Measurements from ENCODE around the gene LRRC46. TPM values are rescaled to one million over a fixed set of nuclear protein-coding genes. Genes with fewer than 3 reads are reported as not detected.

LRRC46 gene
- total RNA-seq, 1 donor from 2014 or later, result not detected

DNA sequence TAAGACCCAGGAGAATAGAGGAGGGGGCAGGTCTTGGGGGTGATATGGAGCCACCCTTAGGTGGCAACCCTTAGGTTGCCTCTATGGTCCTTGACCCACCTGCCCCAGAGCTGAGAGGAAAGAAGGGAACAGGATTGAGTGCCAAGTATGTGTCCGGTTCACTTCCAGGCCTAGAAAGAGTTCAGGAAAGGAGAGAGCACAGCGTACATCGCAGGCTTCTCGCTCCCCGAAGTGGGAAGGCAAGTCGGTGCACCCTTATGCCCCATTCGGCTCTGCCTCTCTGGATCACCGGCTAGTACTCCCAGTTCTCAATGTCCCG is 18.9 kb downstream of the LRRC46 start:
- FAIRE-seq, result no peak

DNA sequence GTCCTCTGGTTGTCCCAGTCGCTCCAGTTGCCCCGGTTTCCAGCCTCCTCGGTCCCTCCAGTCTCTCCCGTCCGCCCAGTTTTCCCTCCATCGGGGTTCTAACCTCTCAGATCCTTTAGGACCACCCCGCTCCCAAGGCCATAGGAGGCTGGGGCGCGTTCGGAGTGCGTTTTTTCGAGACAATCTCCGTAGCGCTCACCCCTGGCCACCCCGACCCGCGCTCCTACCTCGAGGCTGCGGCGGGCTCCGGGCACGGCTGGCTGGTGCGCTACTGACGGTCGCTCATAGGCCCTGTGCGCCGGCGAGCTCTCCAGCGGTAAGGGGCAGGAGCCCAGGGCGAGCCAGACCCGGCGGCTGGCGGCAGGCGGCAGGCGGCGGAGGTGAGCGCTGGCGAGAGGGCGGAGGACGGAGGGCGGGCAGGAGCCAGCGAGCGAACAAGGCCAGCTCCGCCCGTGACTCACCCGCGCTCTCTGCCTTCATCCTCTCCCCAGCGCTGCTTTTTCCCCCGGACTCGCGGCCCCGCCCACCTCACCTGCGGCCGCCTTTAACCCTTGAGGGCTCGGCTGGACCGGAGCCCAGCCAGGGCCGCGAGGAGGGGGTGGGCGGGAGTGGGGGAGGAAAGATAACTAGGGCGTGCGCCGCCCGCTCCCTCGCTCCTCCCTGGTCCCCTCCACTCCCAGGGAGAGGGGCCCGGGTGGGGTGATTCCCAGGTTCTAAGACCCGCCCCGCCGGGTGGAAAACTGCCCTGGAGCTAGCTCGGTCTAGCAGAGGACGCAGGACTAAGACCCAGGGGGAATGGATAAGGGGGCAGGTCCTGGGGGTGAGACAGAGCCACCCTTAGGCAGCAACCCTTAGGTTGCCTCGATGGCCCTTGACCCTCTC is 19.5 kb downstream of the LRRC46 start, which contains the start of gene SP6:
Gene SP6 (minus strand): TSS at position 472 of the 882 bp plus-strand sequence. CDS start 2,734 bp downstream, outside the sequence.
- DNase-seq (ENCODE audit: low spot score in 2 of 2), result peak; percentile 40 to 72

More for the DNA sequence above, 18.9 kb downstream of the LRRC46 start:
- no peak for DNase-seq (ENCODE audit: low spot score in 2 of 2)

DNA sequence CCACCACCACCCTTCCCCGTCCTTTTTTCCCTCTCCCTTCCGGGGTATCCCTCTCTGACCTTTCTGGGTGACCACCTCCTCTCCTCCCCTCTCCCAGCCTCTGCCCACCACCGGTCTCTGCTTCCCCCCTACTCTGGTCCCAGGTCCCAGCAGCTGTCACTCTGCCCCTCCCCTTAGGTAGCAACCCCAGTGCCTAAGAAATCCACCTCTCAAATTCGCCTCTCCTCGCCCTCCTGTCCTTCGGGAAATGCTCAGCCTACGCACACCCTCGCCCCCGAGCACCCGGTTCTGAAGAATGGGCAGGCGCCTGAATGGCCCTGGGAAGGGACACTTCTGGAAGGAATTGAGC is 20.3 kb downstream of the LRRC46 start:
- FAIRE-seq, result no peak
- no peak for DNase-seq (ENCODE audit: low spot score in 2 of 2)

More for the DNA sequence above, 19.5 kb downstream of the LRRC46 start, which contains the start of gene SP6:
- FAIRE-seq, result no peak

DNA sequence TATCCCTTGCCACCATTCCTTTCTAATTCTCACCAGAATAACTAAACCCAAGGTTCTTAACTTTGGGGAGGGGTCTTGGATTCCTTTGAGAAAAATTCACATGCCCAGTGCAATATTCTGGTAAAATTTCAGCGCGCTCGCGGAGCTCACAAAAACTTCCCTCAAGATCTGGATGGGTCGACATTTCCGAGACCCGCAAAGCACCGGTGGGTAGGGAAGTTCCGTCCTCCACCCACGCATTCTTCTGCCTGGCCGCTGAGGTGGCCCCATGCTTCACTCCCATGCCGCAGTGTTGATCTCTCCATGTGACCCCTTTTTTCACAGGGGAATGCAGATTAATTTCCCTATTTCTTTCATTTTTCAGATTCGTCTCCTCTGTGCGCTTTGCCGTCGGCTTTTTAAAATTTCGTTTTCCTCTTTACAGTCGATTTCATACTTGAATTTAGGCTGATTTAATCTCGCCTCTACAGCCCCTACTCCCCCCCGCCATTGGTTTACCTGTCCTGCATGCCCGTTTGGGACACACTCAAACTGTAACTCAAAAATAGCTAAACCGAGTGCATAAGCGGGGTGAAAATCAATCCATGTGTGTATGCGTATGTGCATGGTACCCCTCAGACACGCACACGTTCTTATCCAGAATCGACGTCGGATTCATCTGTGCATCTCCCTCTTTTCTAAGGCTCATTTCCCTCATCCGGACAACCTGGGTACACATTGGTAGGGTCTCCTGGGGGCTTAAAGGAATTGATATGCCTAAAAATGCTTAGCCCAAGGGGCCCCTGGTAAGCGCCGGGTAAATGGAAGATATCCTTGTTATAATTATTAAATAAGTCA is 20.9 kb downstream of the LRRC46 start:
- FAIRE-seq (no peak), DNase-seq (ENCODE audit: low spot score in 2 of 2) (no peak)

DNA sequence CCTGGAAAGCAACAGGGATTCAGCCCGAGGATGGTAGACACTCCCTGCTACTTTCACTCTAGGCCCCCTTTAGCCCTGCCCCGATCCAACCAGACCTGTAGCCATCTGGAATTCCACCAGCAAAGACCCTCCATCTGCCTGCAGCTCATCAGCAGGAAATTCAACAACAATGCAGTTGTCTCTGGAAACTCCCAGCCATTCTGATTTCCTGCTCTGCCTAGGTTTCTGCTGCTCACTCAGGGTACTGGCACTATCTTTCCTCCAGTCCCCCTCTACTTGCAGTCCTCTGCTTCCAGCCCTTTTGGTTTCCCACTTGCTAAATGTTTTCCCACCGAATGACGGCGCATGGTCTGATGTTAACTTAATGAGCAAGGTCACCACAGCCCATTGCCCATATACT is 22.1 kb downstream of the LRRC46 start:
- FAIRE-seq (no peak), DNase-seq (ENCODE audit: low spot score in 2 of 2) (no peak)

DNA sequence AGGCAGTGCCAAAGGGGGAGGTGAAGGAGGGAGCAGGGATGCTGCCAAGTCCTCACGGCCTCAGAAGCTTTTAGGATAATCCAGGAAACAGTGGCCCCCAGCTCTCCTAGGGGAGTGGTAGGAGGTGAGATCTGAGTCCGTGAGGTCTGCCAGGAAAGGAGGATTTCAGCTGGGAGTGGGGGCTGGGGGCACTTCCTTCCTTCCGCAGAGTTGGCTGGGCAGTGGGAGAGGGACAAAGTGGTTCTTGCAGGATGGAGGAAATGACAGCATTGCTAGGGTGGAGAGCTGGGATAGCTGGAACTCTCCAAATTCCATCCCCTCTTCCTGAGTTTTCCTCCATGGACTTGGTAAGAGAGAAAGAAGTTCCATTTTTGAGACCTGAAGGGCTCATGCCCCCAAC is 24.3 kb downstream of the LRRC46 start:
- FAIRE-seq, result no peak
- no peak for DNase-seq (ENCODE audit: low spot score in 2 of 2)

DNA sequence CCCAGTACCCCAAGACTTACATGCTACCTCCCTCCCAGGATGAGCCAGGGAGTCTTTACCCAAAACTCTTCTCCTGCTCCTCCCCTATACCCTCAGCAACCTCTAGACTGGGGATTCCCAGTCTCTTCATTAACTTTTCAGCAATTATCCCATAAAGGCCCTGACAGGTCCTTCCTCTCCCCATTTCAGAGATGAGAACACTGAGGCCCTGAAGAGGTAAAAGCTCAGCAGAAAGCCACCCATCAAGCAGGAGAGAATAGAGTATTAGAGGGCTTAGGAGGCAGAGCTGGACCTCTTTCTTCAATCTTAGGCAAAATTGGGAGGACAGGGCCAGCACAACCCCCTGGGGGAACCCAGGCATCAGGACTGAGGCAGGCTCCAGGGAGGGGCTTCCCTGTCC is 25.4 kb downstream of the LRRC46 start:
- FAIRE-seq (no peak), DNase-seq (ENCODE audit: low spot score in 2 of 2) (no peak)

DNA sequence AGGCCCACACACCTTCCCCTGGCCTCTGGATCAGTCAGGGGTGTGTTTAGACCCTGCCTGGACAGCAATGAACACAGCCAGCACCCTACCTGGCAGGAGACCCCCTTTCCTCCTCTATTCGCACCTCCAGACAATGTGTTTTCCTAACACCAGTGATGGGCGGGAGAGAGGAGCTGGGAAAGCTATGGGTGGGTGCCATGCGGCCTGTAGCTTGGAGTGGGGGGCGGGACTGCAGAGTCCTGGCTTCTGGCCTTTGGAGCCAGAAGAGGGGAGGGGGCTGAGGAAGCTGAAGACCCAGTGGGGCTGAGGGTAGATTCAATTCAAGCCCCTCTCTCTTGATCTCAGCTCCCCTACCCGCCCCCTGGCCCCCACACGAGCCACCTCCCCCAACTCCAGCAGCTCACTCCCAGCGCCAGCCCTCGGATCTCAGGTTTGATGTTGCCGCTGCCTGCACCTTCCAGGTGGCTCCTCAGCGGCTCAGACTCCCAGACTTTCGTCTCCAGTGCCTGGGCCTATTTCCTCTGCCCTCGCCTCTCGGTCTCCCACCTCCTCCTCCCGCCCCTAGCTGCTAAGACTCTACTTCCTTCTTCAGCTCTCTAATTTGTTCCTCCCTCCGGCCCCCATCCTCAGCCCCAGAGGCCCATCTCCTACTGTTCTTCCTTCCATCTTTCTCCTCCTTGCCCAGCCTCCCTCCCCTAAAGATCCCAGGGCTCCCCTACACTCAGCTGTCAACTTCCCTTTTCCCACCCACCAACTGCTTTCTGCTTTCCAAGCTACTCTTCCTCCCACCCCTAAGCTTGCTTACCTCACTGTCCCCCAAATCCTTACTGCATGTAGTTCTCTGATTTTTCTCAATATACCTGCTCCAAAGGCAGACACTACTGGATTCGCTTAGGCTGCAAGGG is 26.3 kb downstream of the LRRC46 start:
- no peak for DNase-seq (ENCODE audit: low spot score in 2 of 2)
- no peak for FAIRE-seq

DNA sequence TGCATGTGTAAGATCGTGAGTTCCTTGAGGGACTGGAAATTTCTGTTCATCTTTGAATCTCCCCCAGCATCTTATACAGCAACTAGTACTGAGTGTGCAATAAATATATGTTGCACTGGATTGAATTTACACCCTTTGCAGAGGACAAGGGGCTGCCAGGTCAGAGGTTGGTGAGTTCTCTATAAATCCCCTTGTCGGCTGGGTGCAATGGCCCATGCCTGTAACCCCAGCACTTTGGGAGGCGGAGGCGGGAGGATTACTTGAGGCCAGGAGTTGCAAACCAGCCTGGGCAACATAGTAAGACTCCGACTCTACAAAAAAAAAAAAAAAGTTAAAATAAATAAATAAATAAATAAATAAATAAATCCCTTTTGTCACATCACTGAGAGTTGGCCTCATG is 28.9 kb downstream of the LRRC46 start:
- DNase-seq (ENCODE audit: low spot score in 2 of 2) (no peak), FAIRE-seq (no peak)

DNA sequence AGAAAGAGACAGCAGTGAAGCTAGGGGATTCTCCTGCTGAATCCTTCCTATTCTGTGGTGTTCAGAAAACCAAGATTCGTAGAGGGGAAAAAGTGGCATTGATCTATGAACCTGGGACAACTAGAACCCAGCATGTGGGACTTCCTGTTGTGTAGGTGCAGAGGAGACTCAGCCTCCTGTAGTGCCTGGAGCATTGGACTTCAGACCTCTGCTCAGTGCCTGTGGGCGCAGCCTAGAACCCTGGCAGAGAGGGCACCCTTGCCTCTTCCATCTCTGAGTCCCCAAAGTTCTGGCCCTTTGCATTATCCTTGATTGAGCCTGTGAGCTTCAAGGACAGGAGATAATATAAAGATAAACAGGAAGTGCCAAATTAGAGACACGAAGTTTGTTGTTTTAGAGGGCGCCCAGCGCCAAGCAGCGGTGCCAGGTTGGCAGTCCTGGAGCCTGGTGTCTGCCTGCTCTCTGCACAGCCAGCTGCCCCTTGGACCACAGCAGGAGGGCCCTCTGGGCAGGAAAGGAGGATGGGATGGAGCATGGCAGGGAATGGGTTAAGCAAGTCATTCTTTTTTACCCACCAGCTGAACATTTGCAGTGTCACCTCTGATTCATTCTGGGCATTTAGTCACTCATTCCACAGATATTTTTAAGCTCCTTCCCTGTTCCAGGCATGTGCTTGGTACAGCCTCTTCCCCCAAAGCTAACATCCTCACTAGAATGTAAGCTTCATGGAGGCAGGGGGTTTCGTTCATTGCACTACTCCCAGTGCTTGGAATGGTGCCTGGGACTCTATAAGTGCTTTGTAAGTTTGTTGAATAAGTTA is 31.4 kb downstream of the LRRC46 start:
- DNase-seq (ENCODE audit: low spot score in 2 of 2) (no peak), FAIRE-seq (no peak)

DNA sequence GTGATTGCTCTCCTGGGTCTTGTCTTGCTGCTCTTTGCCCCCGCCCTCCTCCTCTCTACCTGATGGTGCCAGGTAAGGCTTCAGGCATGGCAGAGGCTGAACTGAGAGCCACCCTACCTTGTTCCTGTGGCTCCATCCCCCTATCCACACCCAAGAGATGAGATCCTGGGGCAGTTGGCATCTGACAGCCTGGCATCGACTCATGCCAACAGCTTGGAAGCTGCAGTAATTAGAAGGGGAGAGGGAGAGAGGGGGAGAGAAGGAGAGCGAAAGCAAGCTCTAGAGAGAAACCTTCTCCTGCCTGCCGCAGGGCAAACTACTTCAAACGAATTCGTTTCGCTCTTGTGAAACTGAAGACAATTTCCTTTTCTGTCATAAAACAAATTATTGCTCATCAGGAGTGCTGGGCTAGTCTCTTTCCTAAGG is 33.3 kb downstream of the LRRC46 start:
- DNase-seq (ENCODE audit: low spot score in 2 of 2) (no peak), FAIRE-seq (no peak)

DNA sequence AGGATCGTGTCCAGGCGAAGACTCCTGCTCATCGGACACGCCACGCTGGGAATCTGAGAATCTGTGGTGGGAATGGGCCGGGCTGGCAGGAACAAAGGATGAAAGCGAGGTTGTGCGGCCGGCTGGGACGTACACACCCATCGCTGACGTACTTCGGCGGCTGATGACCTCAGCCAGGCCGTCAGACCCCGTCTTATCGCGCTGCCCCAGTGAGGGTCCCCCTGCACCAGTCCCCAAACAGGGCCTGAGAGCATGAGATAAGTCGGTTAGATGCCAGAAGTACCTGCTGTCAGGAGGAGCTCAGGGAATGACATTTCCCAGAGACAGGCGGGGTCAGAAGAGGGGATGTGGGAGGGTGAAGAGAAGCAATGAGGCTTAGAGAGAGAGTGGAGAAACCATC is 35.5 kb downstream of the LRRC46 start:
- no peak for FAIRE-seq
- no peak for DNase-seq (ENCODE audit: low spot score in 2 of 2)

DNA sequence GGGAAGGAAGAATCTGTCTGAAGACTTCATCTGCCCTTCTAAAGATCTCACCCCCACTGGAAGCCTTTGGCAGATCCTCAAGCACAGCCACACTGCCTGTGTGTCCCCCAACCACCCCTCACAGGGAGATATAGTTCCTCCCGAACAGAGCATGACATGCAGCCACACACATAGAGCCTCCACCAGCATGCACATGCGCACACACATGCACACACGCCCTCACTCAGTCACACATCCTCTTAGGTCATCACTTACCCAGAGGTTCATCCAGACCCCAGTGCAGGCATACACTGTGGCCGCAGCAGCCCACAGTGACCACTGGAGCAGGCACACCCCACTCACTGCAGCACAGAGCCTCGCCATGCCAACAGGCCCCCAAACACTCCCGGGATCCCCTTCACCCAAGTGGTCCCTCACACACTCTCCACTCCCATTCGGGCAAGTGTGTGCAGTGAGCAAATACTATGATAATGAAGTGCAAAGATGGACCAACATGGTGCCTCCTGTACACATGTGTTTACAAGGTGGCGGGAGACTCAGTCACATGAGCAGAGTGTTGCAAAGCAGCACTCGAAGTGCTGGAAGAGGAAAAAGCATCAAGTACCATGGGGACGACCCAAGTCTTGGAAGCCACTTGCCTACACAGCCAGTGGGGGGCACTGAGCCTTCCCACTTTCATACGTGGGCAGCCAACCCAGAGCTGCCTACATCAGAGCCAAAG is 36.5 kb downstream of the LRRC46 start:
- DNase-seq (ENCODE audit: low spot score in 2 of 2) (no peak), FAIRE-seq (no peak)

DNA sequence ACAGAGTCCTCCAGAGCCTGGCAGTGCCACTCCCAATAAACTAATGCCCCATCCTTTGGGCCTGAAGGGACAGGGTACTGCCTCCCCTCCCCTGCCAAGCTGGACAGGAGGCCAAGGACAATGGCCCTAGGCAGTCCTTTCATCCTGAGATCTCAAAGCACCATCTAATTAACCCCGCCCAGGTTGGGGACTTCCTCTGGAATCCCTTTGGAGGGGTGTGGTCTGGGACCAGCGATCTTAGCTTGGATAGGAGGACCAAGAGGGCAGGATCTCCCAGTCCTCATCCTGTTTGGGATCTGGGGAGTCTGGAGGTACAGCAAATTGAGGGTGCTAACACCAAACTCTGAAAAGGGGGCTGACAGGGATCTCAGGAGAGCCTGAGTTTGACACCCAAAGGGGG is 37.6 kb downstream of the LRRC46 start:
- FAIRE-seq, result no peak

DNA sequence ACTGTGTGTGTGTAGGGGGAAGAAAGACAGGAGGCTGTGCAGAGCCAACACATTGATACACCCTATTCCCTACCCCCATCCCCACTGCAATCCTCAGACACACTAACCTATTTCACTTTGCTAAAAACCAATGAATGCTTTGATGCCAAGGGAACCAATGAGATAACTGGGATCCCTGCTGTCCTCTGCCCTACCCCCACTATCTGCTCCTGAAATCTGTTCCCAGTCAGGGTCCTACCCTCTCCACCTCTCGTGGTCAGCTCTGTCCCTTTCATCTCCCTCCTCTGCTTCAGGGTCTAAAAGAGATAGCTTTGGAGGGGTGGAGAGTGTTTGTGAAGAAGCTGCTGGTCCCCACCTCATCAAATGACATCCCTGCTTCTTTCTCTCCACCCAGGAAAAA is 38.6 kb downstream of the LRRC46 start:
- FAIRE-seq, result no peak
- no peak for DNase-seq (ENCODE audit: low spot score in 2 of 2)

More for the DNA sequence above, 37.6 kb downstream of the LRRC46 start:
- DNase-seq (ENCODE audit: low spot score in 2 of 2), result no peak

DNA sequence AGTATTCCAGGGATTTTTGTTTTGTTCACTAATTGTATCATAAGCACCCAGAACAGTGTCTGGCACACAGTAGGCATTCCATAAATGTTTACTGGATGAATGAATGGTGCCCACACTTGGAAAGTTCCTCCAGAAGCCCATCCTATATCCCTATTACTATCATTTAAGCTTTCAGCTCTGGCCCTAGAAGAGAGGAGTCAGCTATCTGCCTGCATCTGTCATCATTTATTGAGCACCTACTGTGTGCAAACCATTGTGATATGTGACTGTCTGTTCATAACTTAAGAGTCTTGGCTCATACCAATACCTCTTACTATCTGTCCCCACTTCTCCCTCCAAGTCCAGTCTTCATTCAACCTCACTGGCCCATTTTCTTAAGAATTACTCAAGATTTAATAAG is 39.6 kb downstream of the LRRC46 start:
- FAIRE-seq (no peak), DNase-seq (ENCODE audit: low spot score in 2 of 2) (no peak)

DNA sequence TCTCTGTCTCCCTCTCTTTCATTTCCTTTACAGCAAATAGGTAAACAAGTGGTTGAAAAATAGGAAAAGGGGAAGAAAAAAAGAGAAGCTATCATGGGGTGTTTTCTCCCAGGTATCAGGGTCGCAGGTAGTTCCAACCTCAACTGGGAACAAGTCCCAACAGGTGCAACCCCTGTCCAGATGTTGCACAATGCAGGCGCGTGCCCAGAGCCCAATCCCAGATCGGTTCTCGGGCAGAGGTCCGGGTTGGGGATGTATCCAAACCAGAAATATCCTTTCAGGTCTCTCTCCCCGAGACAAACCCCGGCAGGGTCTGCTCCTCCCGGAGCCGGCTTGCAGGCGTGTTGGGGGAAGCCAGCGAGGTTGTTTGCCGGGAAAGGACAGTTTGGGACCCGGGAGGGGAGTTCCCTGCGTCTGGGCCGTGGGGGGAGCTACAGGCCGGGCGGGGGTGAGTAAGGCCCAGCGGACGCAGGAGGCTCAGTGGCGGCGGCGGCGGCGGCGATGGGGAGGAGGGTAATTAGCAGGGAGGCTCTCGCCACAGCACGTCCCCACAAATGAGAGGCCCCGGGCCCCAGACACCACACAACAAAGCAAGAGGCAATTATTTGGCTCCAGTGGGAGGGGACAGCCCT is 40.7 kb downstream of the LRRC46 start:
- DNase-seq (ENCODE audit: low spot score in 2 of 2) (no peak), FAIRE-seq (no peak)

DNA sequence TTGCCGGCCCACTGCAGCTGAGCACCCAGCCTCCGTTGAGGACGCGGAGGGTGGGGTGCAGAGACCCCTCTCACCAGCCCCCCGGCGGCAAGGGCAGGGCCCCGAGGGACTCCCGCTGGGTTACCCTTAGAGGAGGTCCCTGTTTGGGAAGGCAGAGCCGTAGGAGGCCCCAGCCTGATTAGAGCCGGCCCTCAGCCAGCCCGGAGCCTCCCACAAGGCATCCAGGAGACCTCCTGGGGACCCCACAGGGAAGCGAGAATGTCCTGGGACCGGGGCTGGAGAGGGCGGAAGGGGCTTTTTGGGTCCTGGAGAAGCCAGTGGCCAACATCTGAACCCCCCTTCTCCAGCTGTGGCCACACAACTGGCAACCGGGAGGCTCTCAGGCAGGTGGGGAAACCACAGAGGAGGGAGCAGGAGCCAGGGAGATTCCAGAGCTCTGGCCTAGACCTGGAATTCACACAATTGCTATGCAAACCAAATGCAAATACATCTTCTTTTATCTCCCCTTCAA is 41.2 kb downstream of the LRRC46 start:
- DNase-seq (ENCODE audit: low spot score in 2 of 2), result no peak
- FAIRE-seq, result no peak
